ENCODE measurements around the gene PJVK. TPM values are rescaled to one million over a fixed set of nuclear protein-coding genes. Genes with fewer than 3 reads are reported as not detected.

Gene PJVK
- total RNA-seq, 1 donor from 2014 or later: 3.3 TPM

GRCh38 chr2:178480227-178481181, 29.3 kb downstream of the PJVK start, which contains the start of gene PLEKHA3:
Gene PLEKHA3, plus strand, starts transcription at chr2:178480457. Its CDS starts 413 bp downstream, at chr2:178480870.
- DNase-seq (ENCODE audit: low read depth): peak; percentile 86

- DNase-seq (ENCODE audit: low read depth): peak; percentile 40
These were observed 31.3 kb downstream of the PJVK start for GRCh38 chr2:178482437-178482836.

- peak; percentile 31 for DNase-seq (ENCODE audit: low read depth)
These were observed 33.3 kb downstream of the PJVK start for GRCh38 chr2:178484245-178485041.

GRCh38 chr2:178485356-178485755, 34.2 kb downstream of the PJVK start:
- DNase-seq (ENCODE audit: low read depth): no peak

GRCh38 chr2:178491612-178492011, 40.4 kb downstream of the PJVK start:
- DNase-seq (ENCODE audit: low read depth): no peak

GRCh38 chr2:178496049-178496448, 44.9 kb downstream of the PJVK start:
- no peak for DNase-seq (ENCODE audit: low read depth)

GRCh38 chr2:178498137-178498536, 47.0 kb downstream of the PJVK start:
- DNase-seq (ENCODE audit: low read depth): no peak

- DNase-seq (ENCODE audit: low read depth): no peak
These were observed 48.5 kb downstream of the PJVK start for GRCh38 chr2:178499640-178500039.

GRCh38 chr2:178502751-178503150, 51.6 kb downstream of the PJVK start:
- DNase-seq (ENCODE audit: low read depth): no peak

GRCh38 chr2:178506101-178506500, 54.9 kb downstream of the PJVK start:
- no peak for DNase-seq (ENCODE audit: low read depth)

- no peak for DNase-seq (ENCODE audit: low read depth)
These were observed 55.3 kb downstream of the PJVK start for GRCh38 chr2:178506524-178506923.

GRCh38 chr2:178506949-178507348, 55.8 kb downstream of the PJVK start:
- DNase-seq (ENCODE audit: low read depth): no peak

- no peak for DNase-seq (ENCODE audit: low read depth)
These were observed 57.5 kb downstream of the PJVK start for GRCh38 chr2:178508646-178509045.

- no peak for DNase-seq (ENCODE audit: low read depth)
These were observed 59.2 kb downstream of the PJVK start for GRCh38 chr2:178510384-178510783.

Other genes starting within 250 kb of the PJVK start
- 53.3 and 63.4 TPM in 2 replicates for gene PRKRA, start 203 bp upstream of the PJVK start, total RNA-seq
- gene FKBP7, start 27.2 kb downstream of the PJVK start, total RNA-seq: 3.1 and 21.9 TPM in 2 replicates
- gene PLEKHA3, start 29.1 kb downstream of the PJVK start, total RNA-seq: 5.7 and 22.8 TPM in 2 replicates

Measured in renal cortical epithelial cell (primary cell).